Smooth muscle cell (in vitro differentiated cells): ENCODE measurements around the gene DAND5. TPM values are rescaled to one million over a fixed set of nuclear protein-coding genes. Genes with fewer than 3 reads are reported as not detected.

Experiments used
- DNase-seq: peaks from one replicate; lab custom pipeline; 2025; ENCODE audit not compliant: unreplicated experiment; lab: John Stamatoyannopoulos, UW
- H2AFZ ChIP-seq: fragments of 200-600 bp; sonication (generic); 2 replicates; pipeline ENCODE4 v1.6.0; 2016; ENCODE audit warnings: antibody characterized with exemption, low read depth, mild to moderate bottlenecking
- H3F3A ChIP-seq: fragments of 200-600 bp; sonication (generic); 2 replicates; pipeline ENCODE4 v1.6.0; 2017; ENCODE audit warnings: antibody characterized with exemption, low read depth
- H3K27ac ChIP-seq: fragments of 200-600 bp; sonication (generic); 2 replicates; pipeline ENCODE4 v1.5.1; 2016; ENCODE audit warnings: low read depth, mild to moderate bottlenecking
- H3K27me3 ChIP-seq: fragments of 200-600 bp; sonication (generic); 2 replicates; pipeline ENCODE4 v1.6.1; 2016; ENCODE audit warnings: low read depth, mild to moderate bottlenecking
- H3K36me3 ChIP-seq: fragments of 200-600 bp; sonication (generic); 2 replicates; pipeline ENCODE4 v1.5.1; 2016; ENCODE audit warnings: low read depth
- H3K4me1 ChIP-seq: fragments of 200-600 bp; sonication (generic); 2 replicates; pipeline ENCODE4 v1.5.1; 2016; ENCODE audit warnings: low read depth
- H3K4me2 ChIP-seq: fragments of 200-600 bp; sonication (generic); 2 replicates; pipeline ENCODE4 v1.6.0; 2016; ENCODE audit warnings: mild to moderate bottlenecking
- H3K4me3 ChIP-seq: fragments of 200-600 bp; sonication (generic); 2 replicates; pipeline ENCODE4 v1.5.1; 2016; ENCODE audit warnings: mild to moderate bottlenecking
- H3K79me2 ChIP-seq: fragments of 200-600 bp; sonication (generic); 2 replicates; pipeline ENCODE4 v1.6.0; 2016; ENCODE audit warnings: low read depth, mild to moderate bottlenecking
- H3K9ac ChIP-seq: fragments of 200-600 bp; sonication (generic); 2 replicates; pipeline ENCODE4 v1.6.0; 2016; ENCODE audit warnings: low read depth
- H3K9me3 ChIP-seq: fragments of 200-600 bp; sonication (generic); replicated peaks from 2 replicates; pipeline ENCODE4 v1.5.1; 2016; ENCODE audit warnings: low read depth
- H4K20me1 ChIP-seq: fragments of 200-600 bp; sonication (generic); 2 replicates; pipeline ENCODE4 v1.6.0; 2016; ENCODE audit warnings: low read depth
- CTCF ChIP-seq: fragments of 200-600 bp; sonication (generic); IDR thresholded peaks from 2 replicates; pipeline ENCODE4 v1.5.1; 2017; ENCODE audit warnings: borderline replicate concordance, mild to moderate bottlenecking, antibody characterized with exemption; ENCODE audit not compliant: insufficient read depth, poor library complexity, severe bottlenecking
- WGBS: methylation state at CpG from one replicate; pipeline ENCODE4 v1.1.7; 2016; ENCODE audit warnings: low lambda C conversion rate; 5-methylcytosine and 5-hydroxymethylcytosine counted together
- polyA plus RNA-seq: library from polyadenylated mRNA; unstranded; fragments of >200 nt; fragmentation: Nextera tagmentation; extraction: Ambion mirVana; gene quantifications from 2 replicates; pipeline ENCODE4 v1.2.1, GENCODE V29; 2016
- total RNA-seq: library from RNA; depleted of rRNA; stranded (reverse); fragments of >200 nt; gene quantifications from 2 replicates; pipeline ENCODE4 v1.2.3, GENCODE V29; 2014

The DAND5 gene
- total and polyA plus RNA-seq, 2 experiments from 2014 or later, result not detected

GRCh38 chr19:12970070-12970820, 869 bp downstream of the DAND5 start:
- Histone ChIP-seq H3K9ac (no peak overlapping the region), H4K20me1 (no peaks in the 10 kb centered on the region), H3K9me3 (no peaks in the 10 kb centered on the region), H3K27ac (no peak overlapping the region), H3K79me2 (no peaks in the 10 kb centered on the region), H3K4me1 (peaks cover 4% of the 10 kb centered on the region), H3K36me3 (no peaks in the 10 kb centered on the region), H2AFZ (no peak overlapping the region), H3K4me2 (no peak overlapping the region), H3K27me3 (no peaks in the 10 kb centered on the region), H3K4me3 (no peak overlapping the region), H3F3A (no peaks in the 10 kb centered on the region)
- WGBS, result 98% methylated on average over 7 of the region's 7 CpGs
- no peak for TF ChIP-seq CTCF
- DNase-seq, result no peak

GRCh38 chr19:12973236-12973635, 3.9 kb downstream of the DAND5 start:
- H4K20me1 ChIP-seq, result no peaks in the 10 kb centered on the region
- H3K36me3 ChIP-seq, result no peaks in the 10 kb centered on the region
- H3K79me2 ChIP-seq, result no peaks in the 10 kb centered on the region
- no peaks in the 10 kb centered on the region for H3F3A ChIP-seq
- WGBS, result 88% methylated on average over 16 of the region's 16 CpGs
- no peak overlapping the region for H3K9ac ChIP-seq
- H3K9me3 ChIP-seq, result no peaks in the 10 kb centered on the region
- H2AFZ ChIP-seq, result no peak overlapping the region
- H3K27me3 ChIP-seq, result no peaks in the 10 kb centered on the region
- DNase-seq, result no peak
- no peaks in the 10 kb centered on the region for H3K4me1 ChIP-seq
- no peak overlapping the region for H3K4me3 ChIP-seq
- H3K4me2 ChIP-seq, result no peak overlapping the region
- no peak overlapping the region for H3K27ac ChIP-seq
- no peak for TF ChIP-seq CTCF

- Histone ChIP-seq H3K4me1 (no peaks in the 10 kb centered on the region), H3K27ac (no peak overlapping the region), H3K27me3 (no peaks in the 10 kb centered on the region), H3K9me3 (no peaks in the 10 kb centered on the region), H3K4me3 (no peak overlapping the region), H3K79me2 (no peaks in the 10 kb centered on the region), H3K9ac (no peak overlapping the region), H3K4me2 (no peak overlapping the region), H4K20me1 (no peaks in the 10 kb centered on the region), H3K36me3 (no peaks in the 10 kb centered on the region), H2AFZ (no peak overlapping the region), H3F3A (no peaks in the 10 kb centered on the region)
- 82% methylated on average over 19 of the region's 19 CpGs for WGBS
- no peak for DNase-seq
- TF ChIP-seq CTCF, result no peak
Measured at GRCh38 chr19:12974301-12975220, 5.2 kb downstream of the DAND5 start.
